HFF-Myc (cell line): ENCODE data around the gene RPL39L.

Source experiments
- DNase-seq: peaks from one replicate; pipeline ENCODE4 v3.0.0-alpha.2; 2011; ENCODE audit warnings: low read depth; ENCODE audit errors: extremely low read depth
- H3K4me3 ChIP-seq: replicated peaks from 2 replicates; pipeline ENCODE4 v1.5.1; 2011; ENCODE audit warnings: low read depth, mild to moderate bottlenecking, control low read depth, low read length
- TF ChIP-seq, protein P1 (sequence below): IDR thresholded peaks from 2 replicates; pipeline ENCODE4 v1.5.1; 2012; ENCODE audit warnings: mild to moderate bottlenecking, low read depth, low read length, control low read depth; ENCODE audit errors: missing control alignments

RPL39L gene

DNA sequence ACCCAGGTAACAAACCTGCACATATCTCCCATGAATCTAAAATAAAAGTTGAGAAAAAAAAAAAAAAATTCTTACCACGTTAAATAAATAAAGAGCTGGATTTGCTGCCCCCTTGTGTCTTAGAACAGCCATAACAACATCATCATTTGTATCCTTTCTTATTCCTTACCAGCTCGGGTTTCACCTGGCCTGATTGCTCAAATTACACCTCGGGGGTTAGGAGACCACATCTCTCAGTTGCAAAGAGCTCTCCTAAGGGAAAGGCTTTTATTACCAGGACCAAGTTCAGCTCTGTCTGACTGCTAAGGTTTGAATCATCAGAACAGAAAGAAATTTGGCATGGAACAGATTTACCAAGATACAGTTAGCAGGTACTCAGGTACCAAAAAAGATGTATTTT is 25.8 kb upstream of the RPL39L start:
- TF ChIP-seq, protein P1, sequence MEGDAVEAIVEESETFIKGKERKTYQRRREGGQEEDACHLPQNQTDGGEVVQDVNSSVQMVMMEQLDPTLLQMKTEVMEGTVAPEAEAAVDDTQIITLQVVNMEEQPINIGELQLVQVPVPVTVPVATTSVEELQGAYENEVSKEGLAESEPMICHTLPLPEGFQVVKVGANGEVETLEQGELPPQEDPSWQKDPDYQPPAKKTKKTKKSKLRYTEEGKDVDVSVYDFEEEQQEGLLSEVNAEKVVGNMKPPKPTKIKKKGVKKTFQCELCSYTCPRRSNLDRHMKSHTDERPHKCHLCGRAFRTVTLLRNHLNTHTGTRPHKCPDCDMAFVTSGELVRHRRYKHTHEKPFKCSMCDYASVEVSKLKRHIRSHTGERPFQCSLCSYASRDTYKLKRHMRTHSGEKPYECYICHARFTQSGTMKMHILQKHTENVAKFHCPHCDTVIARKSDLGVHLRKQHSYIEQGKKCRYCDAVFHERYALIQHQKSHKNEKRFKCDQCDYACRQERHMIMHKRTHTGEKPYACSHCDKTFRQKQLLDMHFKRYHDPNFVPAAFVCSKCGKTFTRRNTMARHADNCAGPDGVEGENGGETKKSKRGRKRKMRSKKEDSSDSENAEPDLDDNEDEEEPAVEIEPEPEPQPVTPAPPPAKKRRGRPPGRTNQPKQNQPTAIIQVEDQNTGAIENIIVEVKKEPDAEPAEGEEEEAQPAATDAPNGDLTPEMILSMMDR: peak; percentile 49
- no peak overlapping the region for H3K4me3 ChIP-seq
- peak; percentile 41 for DNase-seq

DNA sequence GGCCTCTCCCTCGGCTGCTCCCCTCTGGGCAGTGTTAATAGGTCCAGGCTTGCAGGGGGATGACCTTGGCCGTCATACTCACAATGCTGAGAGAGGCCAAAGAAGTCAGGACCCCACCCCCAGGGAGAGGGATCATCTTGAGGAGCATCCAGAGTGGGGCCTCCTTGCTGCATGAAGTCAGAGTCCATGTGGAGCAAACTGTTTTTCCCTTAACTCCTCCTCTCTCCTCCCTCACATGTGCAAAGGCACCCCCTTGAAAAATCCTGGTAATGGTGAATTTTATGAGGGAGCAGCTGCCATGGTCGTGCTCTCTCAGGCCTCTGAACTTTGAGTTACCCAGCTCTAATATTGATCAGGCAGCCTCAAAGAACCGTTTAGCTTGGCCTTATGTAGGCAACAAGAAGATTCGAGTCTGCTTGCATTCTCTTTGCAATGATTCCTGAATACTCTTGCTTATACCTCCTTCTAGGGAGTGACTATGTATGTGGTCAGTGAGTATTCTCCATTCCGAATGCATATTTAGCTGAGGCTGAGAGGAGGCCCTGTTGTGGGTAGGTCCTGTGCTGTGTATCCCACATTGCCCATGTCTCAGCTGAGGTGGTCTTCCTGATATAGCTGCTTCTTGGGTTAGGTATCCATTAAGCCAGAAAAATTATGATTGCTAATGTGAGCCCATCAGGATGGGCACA is 23.1 kb upstream of the RPL39L start:
- H3K4me3 ChIP-seq: no peak overlapping the region
- no peak for DNase-seq
- TF ChIP-seq, protein P1: no peak

DNA sequence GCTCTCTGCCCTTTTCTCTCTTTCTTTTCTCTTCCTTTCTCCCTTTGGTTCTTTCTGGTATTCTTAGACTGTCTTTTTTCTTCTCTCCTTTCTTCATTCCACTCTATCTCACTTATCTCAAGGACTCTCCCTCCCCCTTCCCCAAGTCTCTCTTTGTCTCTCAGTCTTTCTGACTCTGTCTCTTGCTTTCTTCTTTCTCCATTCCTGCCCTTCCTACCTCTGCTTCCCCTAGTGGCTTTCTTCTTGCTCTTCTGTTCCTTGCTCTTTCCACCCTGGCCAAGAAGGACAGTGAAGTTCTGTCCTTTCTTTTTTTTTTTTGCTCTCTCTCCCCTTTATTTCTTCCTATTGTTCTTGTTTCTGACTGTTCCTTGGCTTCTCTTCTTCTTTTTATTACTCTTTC is 22.3 kb upstream of the RPL39L start:
- TF ChIP-seq, protein P1: no peak
- no peak for DNase-seq
- H3K4me3 ChIP-seq: no peak overlapping the region

DNA sequence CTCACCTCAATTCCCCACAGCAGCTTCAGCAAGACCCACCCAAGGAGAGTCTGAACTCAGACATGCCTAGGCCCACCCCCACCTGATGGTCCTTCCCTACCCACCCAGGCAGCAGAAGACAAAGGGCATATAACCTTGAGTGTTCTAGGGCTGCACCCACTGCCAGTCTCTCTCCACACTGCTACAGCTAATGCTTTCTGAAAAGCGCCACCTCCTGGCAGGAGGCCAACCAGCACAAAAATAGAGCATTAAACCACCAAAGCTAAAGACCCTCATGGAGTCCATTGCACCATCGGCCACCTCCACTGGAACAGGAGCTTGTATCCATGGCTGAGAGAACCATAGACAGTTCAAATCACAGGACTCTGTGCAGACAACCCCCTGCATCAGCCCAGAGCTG is 11.3 kb upstream of the RPL39L start:
- no peak overlapping the region for H3K4me3 ChIP-seq
- TF ChIP-seq, protein P1: no peak
- DNase-seq: no peak

DNA sequence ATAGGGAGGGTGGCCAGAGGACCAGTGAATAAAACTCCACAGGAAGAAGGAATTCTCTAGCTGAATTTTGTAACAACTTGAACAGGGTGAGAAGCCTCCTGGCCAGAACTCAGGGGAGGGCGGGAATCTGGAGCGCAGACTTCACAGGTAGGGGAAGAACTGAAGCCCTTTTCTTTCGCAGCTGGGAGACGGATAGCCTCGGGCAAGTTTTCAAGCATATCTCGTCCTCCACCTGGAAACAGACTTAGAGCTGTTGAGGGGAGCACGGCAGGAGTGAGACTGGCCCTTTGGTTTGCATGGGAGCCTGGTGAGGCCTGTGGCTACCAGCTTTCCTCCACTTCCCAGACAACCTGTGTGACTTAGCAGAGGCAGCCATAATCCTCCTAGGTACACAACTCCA is 10.9 kb upstream of the RPL39L start:
- TF ChIP-seq, protein P1: no peak
- DNase-seq: no peak
- H3K4me3 ChIP-seq: no peak overlapping the region

DNA sequence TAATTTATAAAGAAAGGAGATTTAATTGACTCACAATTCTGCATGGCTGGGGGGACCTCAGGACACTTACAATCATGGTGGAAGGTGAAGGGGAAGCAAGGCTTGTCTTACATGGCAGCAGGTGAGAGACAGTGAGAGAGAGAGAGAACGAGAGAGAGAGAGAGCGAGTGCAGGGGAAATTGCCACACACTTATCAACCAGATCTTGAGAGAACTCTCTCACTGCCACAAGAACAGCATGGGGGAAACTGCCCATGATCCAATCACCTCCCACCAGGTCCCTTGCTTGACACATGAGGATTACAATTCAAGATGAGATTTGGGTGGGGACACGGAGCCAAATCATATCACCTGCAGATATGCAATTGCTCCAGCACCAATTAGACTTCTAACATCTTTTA is 7.1 kb upstream of the RPL39L start:
- TF ChIP-seq, protein P1: no peak
- no peak for DNase-seq
- no peak overlapping the region for H3K4me3 ChIP-seq
